Neural cell (in vitro differentiated cells): ENCODE measurements around the gene PTPRD.
"Not testable (repeated sequence)": the region's sequence is repeated elsewhere in the genome, so short reads cannot be mapped to it uniquely, and the experiment has no call there.

Source experiments
- CTCF ChIP-seq: fragments of 450-650 bp; IDR thresholded peaks from 2 replicates; pipeline ENCODE4 v1.5.1; 2014; ENCODE audit warnings: antibody characterized with exemption, mild to moderate bottlenecking, moderate library complexity; ENCODE audit not compliant: poor library complexity, severe bottlenecking
- RAD21 ChIP-seq: fragments of 450-650 bp; conservative IDR thresholded peaks from 2 replicates; pipeline ENCODE4 v1.6.1; 2014; ENCODE audit warnings: antibody characterized with exemption, mild to moderate bottlenecking, moderate library complexity
- TAF1 ChIP-seq: IDR thresholded peaks from 2 replicates; pipeline ENCODE4 v1.6.1; 2012; ENCODE audit warnings: low read depth

GRCh38 chr9:8697565-8697964 is 1915.2 kb downstream of the PTPRD start:
- TF ChIP-seq TAF1, CTCF, RAD21: not testable (repeated sequence)
